ENCODE data around the gene MAGIX.

DNA sequence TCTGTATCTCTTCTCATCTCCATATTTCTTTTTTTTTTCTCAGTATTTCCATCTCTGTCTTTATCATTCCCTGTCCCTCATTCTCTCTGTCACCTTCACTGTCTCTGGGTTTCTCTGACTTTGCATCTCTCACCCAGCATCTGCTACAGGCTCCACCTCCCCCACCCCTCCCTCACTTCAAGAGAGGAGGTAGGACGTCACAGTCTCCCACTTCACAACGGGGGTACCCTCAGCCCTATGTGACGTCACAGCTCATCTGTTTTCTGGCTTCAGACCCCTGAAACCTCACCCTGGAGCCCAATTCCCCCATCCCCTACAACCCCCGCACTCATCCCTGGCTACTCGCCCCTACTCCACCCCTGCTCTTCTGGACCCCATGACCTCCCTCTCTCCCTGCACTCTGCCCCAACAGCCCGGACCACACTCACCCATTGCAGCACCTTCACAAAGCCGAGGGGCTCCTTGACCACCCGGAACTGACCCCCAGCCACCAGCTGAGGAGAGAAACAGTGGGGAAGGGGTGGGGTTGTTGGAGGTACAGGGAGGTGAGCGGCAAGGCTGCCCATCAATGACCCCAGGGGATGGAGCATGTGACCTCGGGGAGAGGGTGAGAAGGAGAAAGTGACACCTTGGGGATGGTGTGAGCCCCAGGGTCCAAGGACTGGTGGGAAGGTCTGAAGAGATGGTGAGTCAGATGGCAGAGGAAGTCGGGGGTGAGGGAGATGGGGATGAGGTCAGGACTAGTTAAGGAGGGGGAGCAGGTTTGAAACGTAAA lies 36.2 kb downstream of the MAGIX start:
- TF ChIP-seq, protein P1, sequence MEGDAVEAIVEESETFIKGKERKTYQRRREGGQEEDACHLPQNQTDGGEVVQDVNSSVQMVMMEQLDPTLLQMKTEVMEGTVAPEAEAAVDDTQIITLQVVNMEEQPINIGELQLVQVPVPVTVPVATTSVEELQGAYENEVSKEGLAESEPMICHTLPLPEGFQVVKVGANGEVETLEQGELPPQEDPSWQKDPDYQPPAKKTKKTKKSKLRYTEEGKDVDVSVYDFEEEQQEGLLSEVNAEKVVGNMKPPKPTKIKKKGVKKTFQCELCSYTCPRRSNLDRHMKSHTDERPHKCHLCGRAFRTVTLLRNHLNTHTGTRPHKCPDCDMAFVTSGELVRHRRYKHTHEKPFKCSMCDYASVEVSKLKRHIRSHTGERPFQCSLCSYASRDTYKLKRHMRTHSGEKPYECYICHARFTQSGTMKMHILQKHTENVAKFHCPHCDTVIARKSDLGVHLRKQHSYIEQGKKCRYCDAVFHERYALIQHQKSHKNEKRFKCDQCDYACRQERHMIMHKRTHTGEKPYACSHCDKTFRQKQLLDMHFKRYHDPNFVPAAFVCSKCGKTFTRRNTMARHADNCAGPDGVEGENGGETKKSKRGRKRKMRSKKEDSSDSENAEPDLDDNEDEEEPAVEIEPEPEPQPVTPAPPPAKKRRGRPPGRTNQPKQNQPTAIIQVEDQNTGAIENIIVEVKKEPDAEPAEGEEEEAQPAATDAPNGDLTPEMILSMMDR (IDR thresholded peaks at IDR 0.05), result no peak
- TF ChIP-seq POLR2A (IDR thresholded peaks at IDR 0.05) (no peak), POLR2AphosphoS5 (IDR thresholded peaks at IDR 0.05; ENCODE audit: insufficient read depth in 1 of 2, low read depth in 1 of 2) (no peak)
